HG02763 (cell line): ENCODE results near the gene SMIM10L1.

ENCODE experiments used
- ATAC-seq: cut with Tn5 transposase; IDR thresholded peaks from one replicate; pipeline ENCODE4 v1.9.1; 2021; ENCODE audit warnings: mild to moderate bottlenecking, moderate library complexity; ENCODE audit not compliant: unreplicated experiment

Gene SMIM10L1

DNA sequence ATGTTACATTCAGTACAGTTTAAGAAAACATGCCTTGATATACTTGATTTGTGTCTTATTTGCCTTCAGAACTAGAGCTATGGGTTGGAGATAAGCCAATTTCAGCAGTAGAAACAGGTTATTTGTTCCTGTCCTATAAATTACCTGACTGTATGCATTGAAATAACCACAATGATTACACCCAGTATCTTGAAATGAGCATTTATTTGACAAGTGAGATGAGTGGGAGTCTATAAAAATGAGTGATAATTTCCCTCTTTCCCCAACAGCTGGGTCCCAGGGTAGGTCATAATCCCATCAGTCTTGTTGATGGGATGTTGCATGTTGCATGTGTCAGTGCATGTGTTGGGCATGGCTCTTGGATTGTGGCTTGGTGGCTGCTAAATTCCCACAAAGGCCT, 12.0 kb downstream of the SMIM10L1 start:
- no peak for ATAC-seq

DNA sequence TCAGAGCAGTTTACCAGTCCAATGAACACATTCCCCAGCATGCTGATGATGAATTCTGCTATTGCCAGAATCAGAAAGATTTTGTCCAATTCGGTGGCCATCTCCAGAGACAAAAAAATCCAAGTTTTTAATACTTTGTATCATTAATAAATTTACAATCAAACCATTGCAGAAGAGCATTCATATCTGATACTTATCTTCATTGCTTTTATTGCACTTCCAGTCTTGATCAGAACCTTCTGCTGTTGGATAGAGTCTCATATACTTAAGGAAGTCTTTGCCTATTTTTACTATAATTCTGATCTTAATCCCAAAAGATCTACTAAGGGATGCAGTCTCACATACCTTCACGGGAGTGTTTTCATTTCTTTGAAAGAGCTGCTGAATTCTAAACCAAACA, 15.8 kb downstream of the SMIM10L1 start, which contains the start of gene TAS2R42:
TAS2R42 (minus strand) TSS at position 101 of the 400 bp plus-strand sequence; CDS start at position 101, 0 bp downstream.
- ATAC-seq, result no peak

- no peak for ATAC-seq
Observed at GRCh38 chr12:11202811-11203210, 31.8 kb downstream of the SMIM10L1 start.

DNA sequence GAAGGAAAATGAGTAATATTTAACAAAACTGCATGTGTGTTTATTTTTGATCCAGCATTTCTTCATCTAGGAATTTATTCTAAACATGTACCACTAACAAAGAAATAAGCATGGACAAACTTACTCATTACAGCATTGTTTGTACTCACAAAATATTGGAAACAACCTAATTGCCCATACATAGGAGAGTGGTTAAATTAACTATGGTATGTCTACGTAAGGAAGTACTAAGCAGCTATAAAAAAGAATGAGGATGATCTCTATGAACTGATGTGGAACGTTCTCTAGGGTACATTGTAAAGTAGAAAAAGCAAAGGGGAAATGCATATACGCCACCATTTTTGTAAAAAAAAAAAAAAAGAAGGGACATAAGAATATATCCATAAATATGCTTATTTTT, 33.2 kb downstream of the SMIM10L1 start:
- ATAC-seq, result no peak

GRCh38 chr12:11209113-11209512, 38.1 kb downstream of the SMIM10L1 start:
- no peak for ATAC-seq
